HPDE6-E6E7 (cell line): Measurements from ENCODE around the gene SLC16A10.

Source experiments
- DNase-seq: peaks from one replicate; pipeline ENCODE4 v3.0.0; 2011; ENCODE audit warnings: missing footprints; ENCODE audit errors: extremely low spot score

The SLC16A10 gene

GRCh38 chr6:111258615-111259088, 171.3 kb downstream of the SLC16A10 start:
- no peak for DNase-seq

DNA sequence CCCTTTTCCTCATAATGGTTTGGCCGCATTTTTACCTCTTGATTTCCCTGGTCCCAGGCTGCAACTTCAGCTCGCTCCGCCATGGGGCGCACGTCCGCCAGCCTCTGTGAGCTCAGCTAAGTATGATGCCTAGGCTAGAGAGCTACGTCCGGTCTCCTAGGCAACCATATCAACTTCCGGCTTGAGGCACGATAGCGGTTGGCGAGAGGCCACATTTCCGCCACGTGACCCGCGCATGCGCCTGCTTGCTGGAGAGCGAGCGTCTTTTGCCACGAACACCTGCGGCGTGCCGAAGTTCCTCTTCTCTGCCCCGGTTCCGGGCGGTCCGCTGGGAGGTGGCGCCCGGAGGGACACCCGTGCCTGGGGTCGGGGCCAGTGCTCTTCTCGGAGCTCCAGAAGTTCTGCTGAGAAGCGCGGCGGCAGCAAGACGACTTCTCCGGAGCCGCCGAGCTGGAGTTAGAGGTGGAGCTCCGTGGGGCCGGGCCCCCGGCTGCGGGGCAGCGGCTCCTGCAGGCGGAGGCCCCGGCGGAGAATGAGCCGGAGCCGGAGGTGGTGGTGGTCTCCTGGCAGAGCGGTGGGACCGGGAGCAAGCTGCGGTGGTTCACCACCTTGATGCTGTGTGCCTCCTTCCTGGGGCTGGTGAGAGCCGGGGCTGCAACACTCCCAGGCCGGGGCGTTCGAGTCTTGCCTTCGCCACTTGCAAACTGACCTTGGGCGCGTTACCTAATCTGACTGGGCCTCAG, 172.0 kb downstream of the SLC16A10 start:
- DNase-seq, result peak; percentile 96

DNA sequence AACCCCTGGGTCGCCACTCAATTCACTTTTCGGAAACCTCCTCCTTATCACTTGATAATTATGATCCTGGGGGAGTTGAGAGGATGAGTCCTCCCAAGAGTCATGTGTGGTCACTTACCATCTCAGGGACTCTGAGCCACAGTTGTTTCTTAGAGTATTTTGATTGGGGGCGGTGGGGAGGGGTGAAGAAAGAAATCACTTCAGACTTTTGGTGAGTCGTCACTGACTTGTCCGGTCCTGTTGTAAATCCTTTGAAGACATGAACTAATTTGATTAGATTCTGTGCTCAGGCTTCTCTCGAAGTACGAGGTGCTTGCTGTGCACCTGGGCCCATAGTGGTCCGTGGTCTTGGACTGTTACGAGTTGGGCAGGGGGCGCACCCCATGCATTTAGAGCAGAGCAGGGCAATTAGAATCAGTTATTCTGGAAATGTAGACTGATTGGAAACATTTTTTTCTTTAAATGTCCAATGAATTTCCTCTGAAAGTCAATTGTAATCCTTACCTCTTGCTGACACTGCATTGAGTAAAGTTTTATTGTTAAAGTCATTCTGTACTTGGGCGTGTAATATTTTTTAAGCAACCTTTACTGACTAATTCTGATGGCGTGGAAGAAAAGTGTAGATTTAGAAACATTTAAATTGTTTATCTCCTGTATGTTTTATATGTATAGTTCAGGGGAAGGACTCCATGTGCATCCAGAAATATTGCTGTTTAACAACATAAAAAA, 173.4 kb downstream of the SLC16A10 start:
- DNase-seq, result peak; percentile 44

GRCh38 chr6:111263837-111264236, 176.5 kb downstream of the SLC16A10 start:
- peak; percentile 46 for DNase-seq

GRCh38 chr6:111265842-111266241, 178.5 kb downstream of the SLC16A10 start:
- DNase-seq, result no peak

DNA sequence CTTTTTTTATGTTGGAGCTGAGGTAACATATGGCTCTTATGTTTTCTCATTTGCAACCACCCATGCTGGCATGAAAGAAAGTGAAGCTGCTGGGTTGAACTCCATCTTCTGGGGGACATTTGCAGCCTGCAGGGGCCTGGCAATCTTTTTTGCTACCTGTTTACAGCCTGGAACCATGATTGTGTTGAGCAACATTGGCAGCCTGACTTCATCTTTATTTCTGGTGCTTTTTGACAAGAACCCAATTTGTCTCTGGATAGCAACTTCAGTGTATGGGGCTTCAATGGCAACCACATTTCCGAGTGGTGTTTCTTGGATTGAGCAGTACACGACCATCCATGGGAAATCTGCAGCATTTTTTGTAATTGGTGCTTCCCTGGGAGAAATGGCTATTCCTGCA, 179.0 kb downstream of the SLC16A10 start:
- no peak for DNase-seq

DNA sequence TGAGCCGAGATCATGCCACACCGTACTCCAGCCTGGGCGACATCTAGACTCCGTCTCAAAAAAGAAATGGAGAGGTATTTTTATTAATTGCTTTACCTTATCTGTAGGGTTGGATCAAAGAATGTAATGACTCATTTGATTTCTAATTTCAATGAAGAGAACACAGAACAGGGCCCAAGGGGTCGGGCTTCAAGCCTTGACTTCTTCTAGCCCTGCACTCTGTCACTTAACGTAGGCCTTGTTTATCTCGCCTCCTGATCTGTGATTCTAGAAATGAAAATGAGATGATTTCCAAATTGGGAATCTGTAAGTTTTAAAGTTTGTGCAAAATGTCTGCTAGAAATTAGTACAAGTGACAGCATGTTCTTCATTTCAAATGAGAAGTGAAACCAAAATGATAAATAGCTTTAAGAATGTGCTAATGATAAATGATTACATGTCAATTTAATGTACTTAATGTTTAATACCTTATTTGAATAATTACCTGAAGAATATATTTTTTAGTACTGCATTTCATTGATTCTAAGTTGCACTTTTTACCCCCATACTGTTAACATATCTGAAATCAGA, 180.5 kb downstream of the SLC16A10 start:
- DNase-seq, result no peak

GRCh38 chr6:111269401-111269970, 182.2 kb downstream of the SLC16A10 start:
- no peak for DNase-seq

GRCh38 chr6:111270121-111270520, 182.8 kb downstream of the SLC16A10 start:
- no peak for DNase-seq

DNA sequence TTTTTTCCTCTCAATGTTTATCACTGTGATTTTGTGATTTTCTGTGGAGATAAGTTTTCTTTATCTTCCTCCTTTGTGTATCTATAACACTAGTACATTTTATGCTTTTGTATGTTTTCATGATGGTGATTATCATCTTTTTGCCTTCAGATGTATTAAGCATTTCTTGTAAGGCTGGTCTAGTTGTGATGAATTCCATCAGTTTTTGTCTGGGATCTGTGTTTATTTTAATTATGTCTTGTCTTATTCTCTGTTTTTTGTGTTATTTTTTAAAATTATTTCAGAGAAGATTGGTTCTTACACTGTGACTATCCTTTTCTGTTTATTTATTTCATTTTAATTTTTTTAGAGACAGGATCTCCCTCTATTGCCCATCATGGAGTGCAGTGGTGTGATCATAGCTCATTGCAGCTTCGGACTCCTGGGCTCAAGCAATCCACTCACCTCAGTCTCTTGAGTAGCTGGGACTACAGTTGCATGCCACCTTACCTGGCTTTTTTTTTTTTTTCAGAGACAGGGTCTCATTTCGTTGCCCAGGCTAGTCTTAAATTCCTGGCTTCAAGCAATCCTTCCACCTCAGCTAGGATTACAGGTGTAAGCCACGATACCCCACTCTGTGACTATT, 187.4 kb downstream of the SLC16A10 start:
- no peak for DNase-seq

DNA sequence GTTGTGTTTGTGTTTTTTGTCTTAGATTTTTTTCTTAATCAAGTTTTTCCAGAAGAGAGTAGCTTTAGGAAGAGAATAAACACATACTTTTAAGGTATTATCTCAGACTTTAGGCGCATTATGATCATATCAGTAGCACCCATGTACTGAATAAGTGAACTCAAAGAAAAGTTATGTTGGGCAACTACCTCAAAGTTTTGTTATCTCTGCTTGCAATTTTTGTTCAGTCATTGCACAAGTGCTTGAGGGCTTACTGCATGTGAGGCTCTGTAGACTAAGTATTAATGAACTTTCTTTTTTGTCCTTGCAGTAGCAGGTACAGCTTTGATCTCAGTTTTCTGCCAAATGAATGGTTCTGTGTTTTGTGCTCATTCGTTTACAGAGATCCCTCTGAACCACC, 189.0 kb downstream of the SLC16A10 start:
- no peak for DNase-seq

DNA sequence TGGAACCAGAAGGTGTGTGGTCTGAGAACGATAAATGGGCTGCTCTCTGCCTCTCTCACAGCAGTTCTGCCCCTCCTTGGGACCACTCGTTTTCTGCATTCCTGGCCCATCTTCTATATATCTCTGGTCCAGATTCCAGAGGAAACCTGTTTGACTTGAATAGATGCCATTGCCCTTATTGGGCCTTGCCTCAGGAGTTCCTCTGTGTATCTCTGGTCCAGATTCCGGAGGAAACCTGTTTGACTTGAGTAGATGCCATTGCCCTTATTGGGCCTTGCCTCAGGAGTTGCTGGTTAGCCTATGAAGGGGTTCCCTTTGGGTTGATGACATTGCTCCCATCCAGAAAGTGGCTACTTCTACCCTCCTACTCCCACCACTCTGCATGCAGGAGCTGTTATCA, 189.4 kb downstream of the SLC16A10 start:
- DNase-seq, result no peak

DNA sequence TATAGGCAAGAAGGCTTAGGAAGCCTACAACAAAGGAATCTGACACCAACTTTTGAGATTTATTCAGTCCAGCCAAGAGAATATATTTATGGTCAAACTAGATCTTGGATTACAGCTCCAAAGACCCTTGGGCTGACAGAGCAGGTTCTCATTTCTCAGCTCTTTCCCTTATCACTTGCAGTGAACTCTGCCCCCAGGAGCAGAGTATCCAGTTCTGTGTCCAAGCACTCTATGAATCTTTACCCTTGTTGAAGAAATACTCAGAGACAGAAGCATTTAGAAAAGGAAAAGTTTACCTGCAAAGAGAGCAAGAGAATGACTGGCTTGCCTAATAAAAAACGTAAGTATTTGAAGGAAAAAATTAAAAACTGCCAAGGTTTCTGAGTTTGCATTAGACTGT, 190.5 kb downstream of the SLC16A10 start:
- DNase-seq, result no peak

GRCh38 chr6:111278731-111279130, 191.4 kb downstream of the SLC16A10 start:
- no peak for DNase-seq

GRCh38 chr6:111280445-111280955, 193.2 kb downstream of the SLC16A10 start:
- DNase-seq, result no peak
